ENCODE results near the gene ZNF546.

DNA sequence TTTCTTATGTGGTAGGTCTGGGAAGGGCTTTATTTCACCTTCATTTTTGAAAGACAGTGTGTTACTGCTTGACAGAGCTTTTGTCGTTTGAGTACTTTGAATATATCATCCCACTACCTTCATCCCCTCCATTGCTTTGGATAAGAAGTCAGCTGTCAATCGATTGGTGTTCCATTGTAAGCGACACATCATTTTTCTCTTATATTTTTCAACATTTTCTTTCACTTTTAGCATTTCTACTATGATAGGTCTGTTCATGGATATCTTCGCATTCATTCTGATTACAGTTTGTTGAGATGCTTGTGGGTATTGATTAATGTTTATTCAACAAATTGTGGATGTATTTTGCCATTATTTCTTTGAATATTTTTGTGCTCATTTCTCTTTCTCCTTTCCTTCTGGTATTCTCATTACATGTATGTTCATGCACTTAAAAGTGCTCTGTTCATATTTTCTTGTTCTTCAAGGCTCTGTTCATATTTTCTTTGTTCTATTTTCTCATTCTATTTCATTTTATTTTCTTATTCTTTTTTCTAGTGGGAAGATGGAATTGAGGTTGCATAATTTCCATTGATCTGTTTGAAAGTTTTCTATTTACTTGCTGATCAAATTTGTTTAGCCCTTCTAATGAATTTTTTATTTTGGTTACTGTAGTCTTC, 29.2 kb downstream of the ZNF546 start:
- TF ChIP-seq, protein P1, sequence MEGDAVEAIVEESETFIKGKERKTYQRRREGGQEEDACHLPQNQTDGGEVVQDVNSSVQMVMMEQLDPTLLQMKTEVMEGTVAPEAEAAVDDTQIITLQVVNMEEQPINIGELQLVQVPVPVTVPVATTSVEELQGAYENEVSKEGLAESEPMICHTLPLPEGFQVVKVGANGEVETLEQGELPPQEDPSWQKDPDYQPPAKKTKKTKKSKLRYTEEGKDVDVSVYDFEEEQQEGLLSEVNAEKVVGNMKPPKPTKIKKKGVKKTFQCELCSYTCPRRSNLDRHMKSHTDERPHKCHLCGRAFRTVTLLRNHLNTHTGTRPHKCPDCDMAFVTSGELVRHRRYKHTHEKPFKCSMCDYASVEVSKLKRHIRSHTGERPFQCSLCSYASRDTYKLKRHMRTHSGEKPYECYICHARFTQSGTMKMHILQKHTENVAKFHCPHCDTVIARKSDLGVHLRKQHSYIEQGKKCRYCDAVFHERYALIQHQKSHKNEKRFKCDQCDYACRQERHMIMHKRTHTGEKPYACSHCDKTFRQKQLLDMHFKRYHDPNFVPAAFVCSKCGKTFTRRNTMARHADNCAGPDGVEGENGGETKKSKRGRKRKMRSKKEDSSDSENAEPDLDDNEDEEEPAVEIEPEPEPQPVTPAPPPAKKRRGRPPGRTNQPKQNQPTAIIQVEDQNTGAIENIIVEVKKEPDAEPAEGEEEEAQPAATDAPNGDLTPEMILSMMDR (IDR thresholded peaks at IDR 0.05) = no peak
- no peak for TF ChIP-seq POLR2A (IDR thresholded peaks at IDR 0.05)

Measured in thyroid gland (tissue), 4 donors.